LHCN-M2 (cell line): Measurements from ENCODE around the gene GMPR2. TPM values are rescaled to one million over a fixed set of nuclear protein-coding genes. Genes with fewer than 3 reads are reported as not detected.

Experiments
- DNase-seq: peaks from one replicate; pipeline ENCODE4 v3.0.0-alpha.2; 2012; ENCODE audit warnings: low read depth
- total RNA-seq: library from RNA; depleted of rRNA; stranded (reverse); fragments of >200 nt; gene quantifications from 2 replicates; pipeline ENCODE4 v1.2.3, GENCODE V29; 2014; rRNA removed

GMPR2 gene
- total RNA-seq, 1 experiment from 2014 or later = 83.1 TPM

DNA sequence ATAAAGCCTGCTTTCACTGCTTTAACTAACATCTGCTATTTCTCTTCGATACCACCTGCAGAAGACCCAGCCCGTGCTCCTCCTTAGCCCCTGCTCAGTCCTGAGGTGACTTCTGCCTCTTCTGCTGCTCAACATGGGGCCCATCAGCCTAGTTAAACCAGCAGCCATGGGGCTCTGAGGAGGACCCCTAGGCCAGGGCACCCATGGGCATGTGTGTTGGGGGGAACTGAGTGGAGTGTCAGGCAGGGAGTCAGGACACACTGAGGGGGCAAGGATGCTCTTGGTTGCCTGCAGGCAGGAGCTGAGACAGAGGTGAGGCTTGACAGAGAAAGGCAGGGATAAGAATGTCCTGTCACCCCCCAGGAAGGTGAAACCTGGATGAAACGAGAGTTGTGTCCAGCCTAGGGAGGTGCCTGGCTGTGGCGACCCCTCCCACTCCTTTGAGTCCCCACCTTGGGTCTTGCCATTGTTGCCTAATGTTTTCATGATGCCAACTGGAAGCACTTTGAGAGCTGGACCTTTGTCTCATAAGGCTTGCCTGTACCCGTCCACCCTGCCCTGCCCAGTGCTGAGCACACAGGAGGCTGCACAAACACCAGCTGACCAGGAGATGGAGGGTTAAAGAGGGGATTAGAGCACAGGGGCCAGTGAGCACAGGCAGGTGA, 51.2 kb downstream of the GMPR2 start:
- no peak for DNase-seq

DNA sequence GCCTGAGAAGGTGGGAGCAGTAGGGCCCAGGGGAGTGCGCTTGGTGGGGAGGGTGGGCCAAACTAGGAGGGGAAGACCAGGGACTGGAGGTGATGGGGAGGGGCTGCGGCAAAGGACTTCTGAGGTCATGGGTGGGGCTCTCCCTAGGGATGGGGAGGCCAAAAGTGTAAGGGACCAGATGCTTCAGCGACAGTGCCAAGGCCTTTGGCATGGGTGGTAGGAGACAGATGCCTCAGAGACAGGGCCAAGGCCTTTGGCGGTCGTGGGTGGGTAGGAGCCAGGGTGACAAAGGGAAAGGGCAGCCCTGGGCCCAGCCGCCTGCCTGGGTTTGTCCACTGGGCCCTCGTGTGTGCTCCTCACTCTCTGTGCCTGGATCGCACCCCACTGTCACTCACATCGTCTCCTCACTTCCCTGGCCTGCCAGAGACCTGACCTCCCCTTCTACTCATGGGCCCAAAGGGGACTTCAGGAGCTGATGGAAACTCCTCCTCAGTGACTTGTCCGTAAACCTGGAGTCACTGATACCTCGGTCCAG, 51.8 kb downstream of the GMPR2 start:
- DNase-seq = no peak

DNA sequence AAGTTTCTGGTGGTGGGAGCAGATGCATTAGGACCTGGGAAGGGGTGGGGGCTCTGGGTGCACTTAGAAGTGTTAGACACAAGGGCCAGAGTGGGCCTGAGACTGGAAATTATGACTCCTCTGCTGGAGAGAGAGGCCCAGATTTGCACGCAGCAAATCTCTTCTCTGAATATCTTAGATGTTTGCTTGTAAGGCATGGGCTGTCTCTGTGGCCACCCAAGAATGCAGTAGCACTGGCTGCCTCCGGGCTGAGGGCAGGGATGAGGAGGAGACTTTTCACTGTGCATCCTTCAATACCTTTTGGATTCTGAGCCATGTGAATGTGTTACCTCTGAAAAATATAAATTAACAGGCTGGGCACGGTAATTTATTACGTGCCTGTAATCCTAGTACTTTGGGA, 52.6 kb downstream of the GMPR2 start:
- DNase-seq = no peak

DNA sequence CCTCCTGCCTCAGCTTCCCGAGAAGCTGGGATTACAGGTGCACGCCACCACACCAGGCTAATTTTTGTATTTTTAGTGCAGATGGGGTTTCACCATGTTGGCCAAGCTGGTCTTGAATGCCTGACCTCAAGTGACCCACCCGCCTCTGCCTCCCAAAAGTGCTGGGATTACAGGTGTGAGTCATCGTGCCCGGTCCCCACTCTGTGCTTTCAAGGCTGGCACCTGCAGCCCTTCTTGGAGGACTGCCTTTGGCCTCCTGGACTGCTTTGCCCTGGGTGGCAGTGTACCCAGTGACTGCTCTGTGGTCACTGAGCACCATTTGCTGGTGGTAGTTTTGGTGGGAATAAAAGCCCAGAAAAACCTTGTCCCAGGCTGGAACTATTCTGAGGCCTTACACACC, 54.3 kb downstream of the GMPR2 start:
- no peak for DNase-seq

Other genes with a start within 250 kb of the GMPR2 start
- 6.2 and 10.3 TPM in 2 replicates for gene DHRS4L2, start 244.0 kb upstream of the GMPR2 start, total RNA-seq
- gene CARMIL3, start 180.9 kb upstream of the GMPR2 start, total RNA-seq = under 0.01 TPM in 1 of 2 replicates, not detected in the other
- gene CPNE6, start 161.4 kb upstream of the GMPR2 start, total RNA-seq = not detected in 2 replicates
- gene PCK2, start 138.6 kb upstream of the GMPR2 start, total RNA-seq = 5.1 and 9.4 TPM in 2 replicates
- 52.8 and 64.6 TPM in 2 replicates for gene DCAF11, start 118.2 kb upstream of the GMPR2 start, total RNA-seq
- 1.6 and 3.0 TPM in 2 replicates for gene NRL, start 118.0 kb upstream of the GMPR2 start, total RNA-seq
- gene FITM1, start 102.3 kb upstream of the GMPR2 start, total RNA-seq = 8.0 and 12.9 TPM in 2 replicates
- gene PSME1, start 96.7 kb upstream of the GMPR2 start, total RNA-seq = 90.0 and 143 TPM in 2 replicates
- 25.2 and 25.6 TPM in 2 replicates for gene EMC9, start 91.3 kb upstream of the GMPR2 start, total RNA-seq
- 48.4 and 81.9 TPM in 2 replicates for gene PSME2, start 86.3 kb upstream of the GMPR2 start, total RNA-seq
- gene RNF31, start 85.4 kb upstream of the GMPR2 start, total RNA-seq = 44.2 and 82.1 TPM in 2 replicates
- 43.3 and 70.1 TPM in 2 replicates for gene IRF9, start 71.7 kb upstream of the GMPR2 start, total RNA-seq
- 1.6 and 5.5 TPM in 2 replicates for gene REC8, start 60.8 kb upstream of the GMPR2 start, total RNA-seq
- gene IPO4, start 44.1 kb upstream of the GMPR2 start, total RNA-seq = 75.0 and 87.9 TPM in 2 replicates
- gene TM9SF1, start 37.5 kb upstream of the GMPR2 start, total RNA-seq = 84.2 and 85.8 TPM in 2 replicates
- not detected in 2 replicates for gene TSSK4, start 27.2 kb upstream of the GMPR2 start, total RNA-seq
- gene CHMP4A, start 19.4 kb upstream of the GMPR2 start, total RNA-seq = 48.6 and 54.1 TPM in 2 replicates
- gene MDP1, start 16.9 kb upstream of the GMPR2 start, total RNA-seq = 16.6 and 18.5 TPM in 2 replicates
- 260 and 318 TPM in 2 replicates for gene NEDD8, start 562 bp upstream of the GMPR2 start, total RNA-seq
- gene TINF2, start 9.7 kb downstream of the GMPR2 start, total RNA-seq = 55.9 and 56.6 TPM in 2 replicates
- gene TGM1, start 30.2 kb downstream of the GMPR2 start, total RNA-seq = 0.38 and 2.5 TPM in 2 replicates
- 29.0 and 29.4 TPM in 2 replicates for gene RABGGTA, start 38.7 kb downstream of the GMPR2 start, total RNA-seq
- gene DHRS1, start 66.9 kb downstream of the GMPR2 start, total RNA-seq = 14.4 and 16.1 TPM in 2 replicates
- 23.0 and 23.7 TPM in 2 replicates for gene NOP9, start 66.9 kb downstream of the GMPR2 start, total RNA-seq
- gene CIDEB, start 75.0 kb downstream of the GMPR2 start, total RNA-seq = 0.34 TPM in 1 of 2 replicates, not detected in the other
- 2.4 and 2.5 TPM in 2 replicates for gene LTB4R2, start 77.2 kb downstream of the GMPR2 start, total RNA-seq
- gene LTB4R, start 78.6 kb downstream of the GMPR2 start, total RNA-seq = 0.90 and 1.7 TPM in 2 replicates
- gene ADCY4, start 102.1 kb downstream of the GMPR2 start, total RNA-seq = under 0.01 TPM in 1 of 2 replicates, not detected in the other
- gene RIPK3, start 107.1 kb downstream of the GMPR2 start, total RNA-seq = not detected in 2 replicates
- gene NFATC4, start 135.3 kb downstream of the GMPR2 start, total RNA-seq = 17.1 and 21.6 TPM in 2 replicates
- gene NYNRIN, start 166.1 kb downstream of the GMPR2 start, total RNA-seq = 0.06 TPM in 2 replicates
- 1.3 and 1.9 TPM in 2 replicates for gene CBLN3, start 196.7 kb downstream of the GMPR2 start, total RNA-seq
- 27.0 and 29.7 TPM in 2 replicates for gene KHNYN, start 197.0 kb downstream of the GMPR2 start, total RNA-seq
- 22.3 and 26.6 TPM in 2 replicates for gene SDR39U1, start 209.8 kb downstream of the GMPR2 start, total RNA-seq